OCI-LY1 (cell line): ENCODE results near the gene IFT88.
A peak's percentile ranks its signal among the peaks of the same experiment; 100 is the strongest.

Experiments
- H2AFZ ChIP-seq: fragments of 200-600 bp; sonication (generic), shearing (Covaris generic); 2 replicates; pipeline ENCODE4 v1.6.0; 2014; ENCODE audit warnings: antibody characterized with exemption, mild to moderate bottlenecking, low read length
- H3F3A ChIP-seq: fragments of 200-600 bp; sonication (generic), shearing (Covaris generic); 2 replicates; pipeline ENCODE4 v1.6.0; 2014; ENCODE audit warnings: mild to moderate bottlenecking, antibody characterized with exemption, low read length, moderate library complexity; ENCODE audit not compliant: insufficient read depth
- H3K27ac ChIP-seq: fragments of 200-600 bp; sonication (generic); 2 replicates; pipeline ENCODE4 v1.5.1; 2014; ENCODE audit warnings: low read length, mixed run types, mild to moderate bottlenecking, low read depth; ENCODE audit not compliant: poor library complexity, severe bottlenecking
- H3K27me3 ChIP-seq: fragments of 200-600 bp; sonication (generic); 2 replicates; pipeline ENCODE4 v1.6.0; 2014; ENCODE audit warnings: antibody characterized with exemption, mild to moderate bottlenecking, low read length, moderate library complexity; ENCODE audit not compliant: insufficient read depth
- H3K36me3 ChIP-seq: fragments of 200-600 bp; sonication (generic); 2 replicates; pipeline ENCODE4 v1.6.1; 2014; ENCODE audit warnings: mild to moderate bottlenecking, antibody characterized with exemption, low read length, moderate library complexity, mixed read lengths; ENCODE audit not compliant: insufficient read depth
- H3K4me1 ChIP-seq: fragments of 200-600 bp; sonication (generic); 2 replicates; pipeline ENCODE4 v1.5.1; 2014; ENCODE audit warnings: mild to moderate bottlenecking, low read length, moderate library complexity; ENCODE audit not compliant: insufficient read depth, severe bottlenecking
- H3K4me2 ChIP-seq: fragments of 200-600 bp; sonication (generic), shearing (Covaris generic); 2 replicates; pipeline ENCODE4 v1.6.1; 2014; ENCODE audit warnings: low read length
- H3K4me3 ChIP-seq: fragments of 200-600 bp; sonication (generic); 2 replicates; pipeline ENCODE4 v1.5.1; 2014; ENCODE audit warnings: low read length, low read depth, mild to moderate bottlenecking, mixed read lengths; ENCODE audit not compliant: poor library complexity, severe bottlenecking
- H3K79me2 ChIP-seq: fragments of 200-600 bp; shearing (Covaris generic); 2 replicates; pipeline ENCODE4 v1.6.1; 2016; ENCODE audit warnings: mixed run types, low read length, mixed read lengths; ENCODE audit not compliant: insufficient read depth
- H3K9ac ChIP-seq: fragments of 200-600 bp; sonication (generic), shearing (Covaris generic); 2 replicates; pipeline ENCODE4 v1.6.1; 2014; ENCODE audit warnings: mild to moderate bottlenecking, low read length, mixed read lengths
- H3K9me2 ChIP-seq: fragments of 200-600 bp; sonication (generic), shearing (Covaris generic); 2 replicates; pipeline ENCODE4 v1.6.1; 2014; ENCODE audit warnings: low read depth, mild to moderate bottlenecking, low read length, mixed read lengths
- H3K9me3 ChIP-seq: fragments of 200-600 bp; shearing (Covaris generic); 2 replicates; pipeline ENCODE4 v1.6.1; 2014; ENCODE audit warnings: low read length, mixed read lengths
- H4K20me1 ChIP-seq: fragments of 200-600 bp; sonication (generic), shearing (Covaris generic); 2 replicates; pipeline ENCODE4 v1.6.0; 2016; ENCODE audit warnings: mild to moderate bottlenecking, low read length; ENCODE audit not compliant: insufficient read depth
- EZH2 ChIP-seq: fragments of 200-600 bp; sonication (generic), shearing (Covaris generic); IDR thresholded peaks from 2 replicates; pipeline ENCODE4 v1.8.0; 2017; ENCODE audit warnings: borderline replicate concordance, mixed run types, mild to moderate bottlenecking, antibody characterized with exemption, low read length, moderate library complexity, mixed read lengths
- TF ChIP-seq, protein P1 (sequence below): fragments of 200-600 bp; sonication (generic), shearing (Covaris generic); IDR thresholded peaks from 2 replicates; pipeline ENCODE4 v1.5.1; 2017; ENCODE audit warnings: mild to moderate bottlenecking, antibody characterized with exemption, low read length, moderate library complexity, mixed read lengths

The IFT88 gene

GRCh38 chr13:20702530-20702914 lies 135.6 kb downstream of the IFT88 start:
- Histone ChIP-seq H3K36me3 (no peaks in the 10 kb centered on the region), H3K27me3 (no peaks in the 10 kb centered on the region), H3K9ac (peak overlapping the region; percentile 51), H3K4me2 (peak overlapping the region; percentile 84), H3K4me1 (peaks cover 12% of the 10 kb centered on the region), H4K20me1 (no peaks in the 10 kb centered on the region), H3K27ac (no peak overlapping the region), H2AFZ (no peak overlapping the region), H3K4me3 (peak overlapping the region; percentile 70), H3K79me2 (no peaks in the 10 kb centered on the region), H3K9me2 (no peaks in the 10 kb centered on the region), H3F3A (no peaks in the 10 kb centered on the region), H3K9me3 (no peaks in the 10 kb centered on the region)
- TF ChIP-seq EZH2, result no peak
- TF ChIP-seq, protein P1, sequence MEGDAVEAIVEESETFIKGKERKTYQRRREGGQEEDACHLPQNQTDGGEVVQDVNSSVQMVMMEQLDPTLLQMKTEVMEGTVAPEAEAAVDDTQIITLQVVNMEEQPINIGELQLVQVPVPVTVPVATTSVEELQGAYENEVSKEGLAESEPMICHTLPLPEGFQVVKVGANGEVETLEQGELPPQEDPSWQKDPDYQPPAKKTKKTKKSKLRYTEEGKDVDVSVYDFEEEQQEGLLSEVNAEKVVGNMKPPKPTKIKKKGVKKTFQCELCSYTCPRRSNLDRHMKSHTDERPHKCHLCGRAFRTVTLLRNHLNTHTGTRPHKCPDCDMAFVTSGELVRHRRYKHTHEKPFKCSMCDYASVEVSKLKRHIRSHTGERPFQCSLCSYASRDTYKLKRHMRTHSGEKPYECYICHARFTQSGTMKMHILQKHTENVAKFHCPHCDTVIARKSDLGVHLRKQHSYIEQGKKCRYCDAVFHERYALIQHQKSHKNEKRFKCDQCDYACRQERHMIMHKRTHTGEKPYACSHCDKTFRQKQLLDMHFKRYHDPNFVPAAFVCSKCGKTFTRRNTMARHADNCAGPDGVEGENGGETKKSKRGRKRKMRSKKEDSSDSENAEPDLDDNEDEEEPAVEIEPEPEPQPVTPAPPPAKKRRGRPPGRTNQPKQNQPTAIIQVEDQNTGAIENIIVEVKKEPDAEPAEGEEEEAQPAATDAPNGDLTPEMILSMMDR, result no peak

DNA sequence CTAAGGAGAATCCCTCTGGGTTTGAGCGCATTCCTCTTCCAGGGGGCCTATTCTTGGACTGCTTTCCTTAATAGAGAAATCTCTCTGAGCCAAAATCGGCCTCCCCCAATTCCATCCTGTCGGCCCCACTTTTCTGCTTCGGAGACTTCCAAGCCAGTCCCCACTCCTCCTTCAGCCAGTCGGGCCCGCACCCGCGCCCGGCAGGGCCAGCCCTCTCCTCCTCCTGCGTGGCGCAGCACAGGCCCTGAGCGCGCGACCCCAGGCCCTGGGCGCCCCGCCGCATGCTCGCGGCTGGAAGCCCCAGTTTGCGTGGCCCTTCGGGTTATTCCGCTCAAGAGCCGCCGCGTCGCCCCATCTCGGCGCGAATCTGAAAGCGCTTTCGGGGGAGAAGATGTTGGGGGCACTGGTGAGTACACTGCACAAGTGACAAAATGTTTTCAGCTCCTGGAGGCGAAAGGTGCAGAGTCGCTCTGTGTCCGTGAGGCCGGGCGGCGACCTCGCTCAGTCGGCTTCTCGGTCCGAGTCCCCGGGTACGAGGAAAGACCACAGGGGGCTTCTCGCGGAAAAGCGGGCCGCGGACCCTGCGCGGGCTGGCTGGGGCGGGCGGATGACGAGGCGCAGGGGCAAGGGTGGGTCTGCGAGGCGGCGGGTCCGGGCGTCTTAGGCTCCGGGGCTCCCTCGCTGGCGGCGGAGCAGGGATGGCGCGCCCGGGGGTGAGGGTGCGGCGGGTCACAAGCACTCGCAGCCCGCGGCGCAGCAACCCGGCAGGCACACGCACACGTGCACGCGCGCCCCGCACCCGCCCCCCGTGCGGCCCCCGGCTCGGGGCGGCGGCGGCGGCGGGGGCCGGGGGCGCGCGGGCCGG lies 136.2 kb downstream of the IFT88 start, which contains the start of gene IL17D:
IL17D (plus strand) TSS at position 785 of the 865 bp plus-strand sequence. CDS start 303 bp downstream, outside the sequence.
- Histone ChIP-seq H4K20me1 (no peaks in the 10 kb centered on the region), H3K4me1 (peaks cover 12% of the 10 kb centered on the region), H3K27me3 (no peaks in the 10 kb centered on the region), H3F3A (no peaks in the 10 kb centered on the region), H3K9me2 (no peaks in the 10 kb centered on the region), H3K4me2 (peak within 1 kb of the TSS; percentile 84), H3K9me3 (no peaks in the 10 kb centered on the region), H3K79me2 (no peaks in the 10 kb centered on the region), H3K36me3 (no peaks in the 10 kb centered on the region), H3K4me3 (peak within 1 kb of the TSS; percentile 70), H3K9ac (peak within 1 kb of the TSS; percentile 51), H2AFZ (no peak within 1 kb of the TSS), H3K27ac (no peak within 1 kb of the TSS)
- TF ChIP-seq, protein P1, result peak; percentile 17; the same call in 1 of the 2 replicates
- no peak for TF ChIP-seq EZH2

- no peaks in the 10 kb centered on the region for H4K20me1 ChIP-seq
- peak overlapping the region; percentile 19 for H3K4me3 ChIP-seq
- no peaks in the 10 kb centered on the region for H3F3A ChIP-seq
- no peak overlapping the region for H2AFZ ChIP-seq
- peak overlapping the region; percentile 39; the same call in 1 of the 2 replicates for H3K4me2 ChIP-seq
- no peaks in the 10 kb centered on the region for H3K9me3 ChIP-seq
- H3K27me3 ChIP-seq, result no peaks in the 10 kb centered on the region
- no peak overlapping the region for H3K27ac ChIP-seq
- peaks cover 12% of the 10 kb centered on the region for H3K4me1 ChIP-seq
- TF ChIP-seq, protein P1, result peak; percentile 38
- TF ChIP-seq EZH2, result no peak
- H3K9ac ChIP-seq, result no peak overlapping the region
- H3K79me2 ChIP-seq, result no peaks in the 10 kb centered on the region
- no peaks in the 10 kb centered on the region for H3K9me2 ChIP-seq
- no peaks in the 10 kb centered on the region for H3K36me3 ChIP-seq
Observed at GRCh38 chr13:20703780-20704458, 137.0 kb downstream of the IFT88 start.
